Measurements from ENCODE around the gene LYPD5.

DNA sequence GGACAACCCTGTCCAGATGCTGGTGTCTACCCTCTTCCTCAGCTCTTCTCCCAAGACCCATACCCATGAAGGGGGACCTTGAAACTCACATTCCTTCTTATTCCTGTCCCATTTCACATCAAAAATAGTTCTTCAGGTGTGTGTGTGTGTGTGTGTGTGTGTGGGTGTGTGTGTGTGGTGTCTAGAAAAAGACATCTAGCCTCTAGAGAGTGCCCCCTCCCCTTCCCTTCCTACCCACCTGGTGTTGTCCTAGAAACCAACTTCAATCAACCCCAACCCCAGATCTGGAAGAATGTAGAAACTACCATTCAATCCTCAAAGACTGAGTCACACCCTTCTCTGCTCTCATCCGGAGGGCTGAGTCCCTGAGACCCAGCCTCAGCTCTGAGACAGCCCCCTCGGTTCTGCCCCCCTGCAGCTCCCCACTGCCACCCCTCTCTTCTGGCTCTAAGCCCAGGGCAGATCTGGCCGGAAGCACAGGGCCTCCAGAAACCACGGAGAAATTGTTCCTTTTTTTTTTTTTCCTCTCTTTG, 25.0 kb downstream of the LYPD5 start:
- TF ChIP-seq, protein P1, sequence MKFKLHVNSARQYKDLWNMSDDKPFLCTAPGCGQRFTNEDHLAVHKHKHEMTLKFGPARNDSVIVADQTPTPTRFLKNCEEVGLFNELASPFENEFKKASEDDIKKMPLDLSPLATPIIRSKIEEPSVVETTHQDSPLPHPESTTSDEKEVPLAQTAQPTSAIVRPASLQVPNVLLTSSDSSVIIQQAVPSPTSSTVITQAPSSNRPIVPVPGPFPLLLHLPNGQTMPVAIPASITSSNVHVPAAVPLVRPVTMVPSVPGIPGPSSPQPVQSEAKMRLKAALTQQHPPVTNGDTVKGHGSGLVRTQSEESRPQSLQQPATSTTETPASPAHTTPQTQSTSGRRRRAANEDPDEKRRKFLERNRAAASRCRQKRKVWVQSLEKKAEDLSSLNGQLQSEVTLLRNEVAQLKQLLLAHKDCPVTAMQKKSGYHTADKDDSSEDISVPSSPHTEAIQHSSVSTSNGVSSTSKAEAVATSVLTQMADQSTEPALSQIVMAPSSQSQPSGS (CRISPR knock-in tag; IDR thresholded peaks at IDR 0.05; ENCODE audit: borderline replicate concordance, low read depth), result no peak
- TF ChIP-seq CREB1 (CRISPR knock-in tag; IDR thresholded peaks at IDR 0.05) (no peak), ZNF317 (CRISPR knock-in tag; IDR thresholded peaks at IDR 0.05; ENCODE audit: borderline replicate concordance, low read depth) (no peak), ETV6 (CRISPR knock-in tag; IDR thresholded peaks at IDR 0.05) (no peak), ELF4 (CRISPR knock-in tag; IDR thresholded peaks at IDR 0.05; ENCODE audit: low read depth) (no peak), CBFB (CRISPR knock-in tag; IDR thresholded peaks at IDR 0.05; ENCODE audit: low read depth) (no peak), ZNF121 (CRISPR knock-in tag; IDR thresholded peaks at IDR 0.05) (no peak)
- TF ChIP-seq, protein P2, sequence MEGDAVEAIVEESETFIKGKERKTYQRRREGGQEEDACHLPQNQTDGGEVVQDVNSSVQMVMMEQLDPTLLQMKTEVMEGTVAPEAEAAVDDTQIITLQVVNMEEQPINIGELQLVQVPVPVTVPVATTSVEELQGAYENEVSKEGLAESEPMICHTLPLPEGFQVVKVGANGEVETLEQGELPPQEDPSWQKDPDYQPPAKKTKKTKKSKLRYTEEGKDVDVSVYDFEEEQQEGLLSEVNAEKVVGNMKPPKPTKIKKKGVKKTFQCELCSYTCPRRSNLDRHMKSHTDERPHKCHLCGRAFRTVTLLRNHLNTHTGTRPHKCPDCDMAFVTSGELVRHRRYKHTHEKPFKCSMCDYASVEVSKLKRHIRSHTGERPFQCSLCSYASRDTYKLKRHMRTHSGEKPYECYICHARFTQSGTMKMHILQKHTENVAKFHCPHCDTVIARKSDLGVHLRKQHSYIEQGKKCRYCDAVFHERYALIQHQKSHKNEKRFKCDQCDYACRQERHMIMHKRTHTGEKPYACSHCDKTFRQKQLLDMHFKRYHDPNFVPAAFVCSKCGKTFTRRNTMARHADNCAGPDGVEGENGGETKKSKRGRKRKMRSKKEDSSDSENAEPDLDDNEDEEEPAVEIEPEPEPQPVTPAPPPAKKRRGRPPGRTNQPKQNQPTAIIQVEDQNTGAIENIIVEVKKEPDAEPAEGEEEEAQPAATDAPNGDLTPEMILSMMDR (IDR thresholded peaks at IDR 0.05), result no peak
- TF ChIP-seq, protein P3, sequence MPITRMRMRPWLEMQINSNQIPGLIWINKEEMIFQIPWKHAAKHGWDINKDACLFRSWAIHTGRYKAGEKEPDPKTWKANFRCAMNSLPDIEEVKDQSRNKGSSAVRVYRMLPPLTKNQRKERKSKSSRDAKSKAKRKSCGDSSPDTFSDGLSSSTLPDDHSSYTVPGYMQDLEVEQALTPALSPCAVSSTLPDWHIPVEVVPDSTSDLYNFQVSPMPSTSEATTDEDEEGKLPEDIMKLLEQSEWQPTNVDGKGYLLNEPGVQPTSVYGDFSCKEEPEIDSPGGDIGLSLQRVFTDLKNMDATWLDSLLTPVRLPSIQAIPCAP (CRISPR knock-in tag; IDR thresholded peaks at IDR 0.05), result no peak
- TF ChIP-seq, protein P4, sequence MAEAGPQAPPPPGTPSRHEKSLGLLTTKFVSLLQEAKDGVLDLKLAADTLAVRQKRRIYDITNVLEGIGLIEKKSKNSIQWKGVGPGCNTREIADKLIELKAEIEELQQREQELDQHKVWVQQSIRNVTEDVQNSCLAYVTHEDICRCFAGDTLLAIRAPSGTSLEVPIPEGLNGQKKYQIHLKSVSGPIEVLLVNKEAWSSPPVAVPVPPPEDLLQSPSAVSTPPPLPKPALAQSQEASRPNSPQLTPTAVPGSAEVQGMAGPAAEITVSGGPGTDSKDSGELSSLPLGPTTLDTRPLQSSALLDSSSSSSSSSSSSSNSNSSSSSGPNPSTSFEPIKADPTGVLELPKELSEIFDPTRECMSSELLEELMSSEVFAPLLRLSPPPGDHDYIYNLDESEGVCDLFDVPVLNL (CRISPR knock-in tag; IDR thresholded peaks at IDR 0.05; ENCODE audit: borderline replicate concordance, low read depth), result no peak
- TF ChIP-seq, protein P5, sequence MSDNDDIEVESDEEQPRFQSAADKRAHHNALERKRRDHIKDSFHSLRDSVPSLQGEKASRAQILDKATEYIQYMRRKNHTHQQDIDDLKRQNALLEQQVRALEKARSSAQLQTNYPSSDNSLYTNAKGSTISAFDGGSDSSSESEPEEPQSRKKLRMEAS (CRISPR knock-in tag; IDR thresholded peaks at IDR 0.05), result no peak
- TF ChIP-seq, protein P6, sequence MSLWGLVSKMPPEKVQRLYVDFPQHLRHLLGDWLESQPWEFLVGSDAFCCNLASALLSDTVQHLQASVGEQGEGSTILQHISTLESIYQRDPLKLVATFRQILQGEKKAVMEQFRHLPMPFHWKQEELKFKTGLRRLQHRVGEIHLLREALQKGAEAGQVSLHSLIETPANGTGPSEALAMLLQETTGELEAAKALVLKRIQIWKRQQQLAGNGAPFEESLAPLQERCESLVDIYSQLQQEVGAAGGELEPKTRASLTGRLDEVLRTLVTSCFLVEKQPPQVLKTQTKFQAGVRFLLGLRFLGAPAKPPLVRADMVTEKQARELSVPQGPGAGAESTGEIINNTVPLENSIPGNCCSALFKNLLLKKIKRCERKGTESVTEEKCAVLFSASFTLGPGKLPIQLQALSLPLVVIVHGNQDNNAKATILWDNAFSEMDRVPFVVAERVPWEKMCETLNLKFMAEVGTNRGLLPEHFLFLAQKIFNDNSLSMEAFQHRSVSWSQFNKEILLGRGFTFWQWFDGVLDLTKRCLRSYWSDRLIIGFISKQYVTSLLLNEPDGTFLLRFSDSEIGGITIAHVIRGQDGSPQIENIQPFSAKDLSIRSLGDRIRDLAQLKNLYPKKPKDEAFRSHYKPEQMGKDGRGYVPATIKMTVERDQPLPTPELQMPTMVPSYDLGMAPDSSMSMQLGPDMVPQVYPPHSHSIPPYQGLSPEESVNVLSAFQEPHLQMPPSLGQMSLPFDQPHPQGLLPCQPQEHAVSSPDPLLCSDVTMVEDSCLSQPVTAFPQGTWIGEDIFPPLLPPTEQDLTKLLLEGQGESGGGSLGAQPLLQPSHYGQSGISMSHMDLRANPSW (CRISPR knock-in tag; conservative IDR thresholded peaks at IDR 0.05; ENCODE audit: low read depth), result no peak
- TF ChIP-seq, protein P7, sequence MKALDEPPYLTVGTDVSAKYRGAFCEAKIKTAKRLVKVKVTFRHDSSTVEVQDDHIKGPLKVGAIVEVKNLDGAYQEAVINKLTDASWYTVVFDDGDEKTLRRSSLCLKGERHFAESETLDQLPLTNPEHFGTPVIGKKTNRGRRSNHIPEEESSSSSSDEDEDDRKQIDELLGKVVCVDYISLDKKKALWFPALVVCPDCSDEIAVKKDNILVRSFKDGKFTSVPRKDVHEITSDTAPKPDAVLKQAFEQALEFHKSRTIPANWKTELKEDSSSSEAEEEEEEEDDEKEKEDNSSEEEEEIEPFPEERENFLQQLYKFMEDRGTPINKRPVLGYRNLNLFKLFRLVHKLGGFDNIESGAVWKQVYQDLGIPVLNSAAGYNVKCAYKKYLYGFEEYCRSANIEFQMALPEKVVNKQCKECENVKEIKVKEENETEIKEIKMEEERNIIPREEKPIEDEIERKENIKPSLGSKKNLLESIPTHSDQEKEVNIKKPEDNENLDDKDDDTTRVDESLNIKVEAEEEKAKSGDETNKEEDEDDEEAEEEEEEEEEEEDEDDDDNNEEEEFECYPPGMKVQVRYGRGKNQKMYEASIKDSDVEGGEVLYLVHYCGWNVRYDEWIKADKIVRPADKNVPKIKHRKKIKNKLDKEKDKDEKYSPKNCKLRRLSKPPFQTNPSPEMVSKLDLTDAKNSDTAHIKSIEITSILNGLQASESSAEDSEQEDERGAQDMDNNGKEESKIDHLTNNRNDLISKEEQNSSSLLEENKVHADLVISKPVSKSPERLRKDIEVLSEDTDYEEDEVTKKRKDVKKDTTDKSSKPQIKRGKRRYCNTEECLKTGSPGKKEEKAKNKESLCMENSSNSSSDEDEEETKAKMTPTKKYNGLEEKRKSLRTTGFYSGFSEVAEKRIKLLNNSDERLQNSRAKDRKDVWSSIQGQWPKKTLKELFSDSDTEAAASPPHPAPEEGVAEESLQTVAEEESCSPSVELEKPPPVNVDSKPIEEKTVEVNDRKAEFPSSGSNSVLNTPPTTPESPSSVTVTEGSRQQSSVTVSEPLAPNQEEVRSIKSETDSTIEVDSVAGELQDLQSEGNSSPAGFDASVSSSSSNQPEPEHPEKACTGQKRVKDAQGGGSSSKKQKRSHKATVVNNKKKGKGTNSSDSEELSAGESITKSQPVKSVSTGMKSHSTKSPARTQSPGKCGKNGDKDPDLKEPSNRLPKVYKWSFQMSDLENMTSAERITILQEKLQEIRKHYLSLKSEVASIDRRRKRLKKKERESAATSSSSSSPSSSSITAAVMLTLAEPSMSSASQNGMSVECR (CRISPR knock-in tag; IDR thresholded peaks at IDR 0.05; ENCODE audit: borderline replicate concordance), result no peak

Data from WTC11 (cell line).